ENCODE data around the gene FURIN.
"Not testable (repeated sequence)": the region's sequence is repeated elsewhere in the genome, so short reads cannot be mapped to it uniquely, and the experiment has no call there.

Gene FURIN

DNA sequence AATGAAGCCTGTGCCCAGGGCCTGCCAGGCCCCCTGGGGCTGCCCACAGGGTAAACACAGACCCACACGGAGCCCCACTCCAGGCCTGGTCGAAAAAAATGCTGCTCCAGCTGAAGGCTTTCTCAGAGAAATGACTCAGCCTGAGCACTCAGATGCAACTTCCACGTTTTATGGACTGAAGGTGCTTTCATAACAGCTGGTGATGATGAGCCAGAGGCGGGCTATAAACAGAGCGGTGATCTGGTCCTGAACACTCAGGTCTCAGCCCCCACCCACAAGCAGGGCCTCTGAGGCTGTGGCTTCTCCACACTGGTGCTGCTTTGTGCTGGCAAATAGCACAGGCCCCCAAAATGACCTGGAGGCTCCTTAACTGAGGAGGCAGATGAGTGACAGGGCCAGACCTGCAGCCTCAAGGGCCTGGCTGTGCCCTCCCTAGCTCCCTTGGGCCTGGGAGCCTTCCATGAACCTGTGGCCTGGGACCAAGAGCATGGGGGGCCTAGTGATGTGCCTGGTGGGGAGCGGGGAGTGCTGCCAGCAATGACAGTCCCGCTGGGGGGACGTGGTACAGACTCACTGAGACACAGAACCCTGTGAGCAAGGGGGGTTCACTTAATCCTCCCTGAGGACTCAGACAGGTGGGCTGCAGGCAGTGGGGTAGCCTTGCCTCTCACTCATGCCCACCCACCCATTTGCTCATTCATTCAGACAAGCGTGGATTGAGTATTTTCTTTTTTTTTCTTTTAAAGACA, 23.0 kb upstream of the FURIN start:
- peak; percentile 71 for DNase-seq

- not testable (repeated sequence) for DNase-seq
Measured at GRCh38 chr15:90849424-90849823, 19.0 kb upstream of the FURIN start.

DNA sequence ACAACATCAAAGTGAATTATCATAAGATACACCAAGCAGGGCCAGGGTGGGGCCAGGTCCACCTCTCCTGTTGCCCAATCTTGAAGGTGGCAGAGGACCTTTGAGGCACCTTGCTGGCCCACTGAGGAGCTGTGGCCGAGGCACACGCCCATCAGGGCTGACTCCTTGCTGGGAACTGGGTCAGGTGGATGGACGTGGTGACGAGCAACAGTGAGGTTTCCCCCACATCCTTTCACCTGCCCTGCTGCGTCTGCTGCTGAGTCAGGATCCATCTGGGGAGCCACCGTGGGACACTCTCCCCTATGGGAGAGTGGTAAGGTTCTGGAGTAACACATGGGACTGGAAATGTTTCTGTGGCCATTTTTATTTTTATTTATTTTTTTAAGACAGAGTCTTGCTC, 17.3 kb upstream of the FURIN start:
- peak; percentile 56 for DNase-seq

- no peak for DNase-seq
Measured at GRCh38 chr15:90851940-90852339, 16.4 kb upstream of the FURIN start.

- DNase-seq, result no peak
Measured at GRCh38 chr15:90855139-90855538, 13.2 kb upstream of the FURIN start.

DNA sequence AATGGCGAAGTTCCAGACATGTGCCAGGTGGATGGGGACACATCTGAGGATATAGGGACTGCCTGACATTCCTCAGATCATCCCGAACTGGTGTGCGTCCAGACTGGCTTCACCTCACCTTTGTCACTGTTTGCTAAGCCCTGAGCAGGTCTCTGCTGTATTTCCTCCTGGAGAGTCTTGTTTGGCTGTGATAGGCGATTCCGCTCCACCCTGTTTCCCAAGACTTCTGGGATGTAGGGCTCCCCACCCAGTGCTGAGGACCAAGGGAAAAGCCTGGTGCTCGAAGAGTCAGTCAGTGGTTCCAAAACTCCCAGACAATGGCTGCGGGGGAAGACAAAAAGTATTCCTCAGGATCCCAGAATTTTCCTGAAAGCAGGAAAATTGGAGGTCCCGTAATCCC, 11.1 kb upstream of the FURIN start:
- no peak for DNase-seq

GRCh38 chr15:90857883-90858443, 10.4 kb upstream of the FURIN start:
- DNase-seq, result no peak

DNA sequence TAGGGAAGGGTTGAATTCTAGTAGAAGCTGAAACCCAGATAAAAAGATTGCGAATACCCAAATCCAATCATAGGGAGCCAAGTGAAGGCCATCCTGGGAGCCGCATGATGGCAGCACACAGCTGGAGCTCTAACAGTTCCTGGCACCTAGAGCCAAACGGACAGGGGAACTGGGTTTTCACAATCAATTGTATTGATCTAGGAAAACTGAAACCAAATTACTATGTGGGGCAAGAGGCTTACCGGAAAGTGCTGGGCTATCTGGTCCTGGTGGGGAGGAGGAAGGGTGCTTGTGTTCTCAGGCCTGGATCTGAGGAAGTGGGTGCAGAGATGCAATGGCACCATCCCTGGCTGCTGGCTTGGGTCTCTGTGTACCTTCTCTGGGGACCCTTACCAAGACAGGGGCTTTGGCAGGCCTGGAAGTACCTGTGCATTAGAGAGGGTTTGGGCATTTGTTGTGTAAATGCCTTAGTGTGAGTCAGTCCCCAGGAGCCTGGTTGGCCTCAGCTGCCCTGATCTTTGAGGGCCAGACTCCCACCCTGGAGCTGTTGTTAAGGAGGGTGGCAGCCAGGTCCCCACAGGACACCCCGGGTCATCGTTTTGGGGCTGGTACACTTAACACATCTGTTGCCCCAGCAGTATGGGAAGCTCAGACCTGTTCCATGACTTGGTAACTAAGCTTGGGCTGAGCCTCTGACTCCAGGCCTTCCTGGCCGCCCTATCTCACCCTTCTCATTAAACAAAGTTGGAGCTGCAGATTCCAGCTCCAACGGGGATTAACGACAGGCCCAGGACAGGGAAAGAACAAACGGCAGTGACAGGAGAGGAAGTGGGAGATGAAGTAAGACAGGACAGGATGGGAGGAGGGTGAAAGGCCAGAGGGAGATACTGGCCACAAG, 8.9 kb upstream of the FURIN start:
- DNase-seq, result no peak

- DNase-seq, result no peak
Measured at GRCh38 chr15:90860450-90860849, 7.9 kb upstream of the FURIN start.

GRCh38 chr15:90860942-90861675, 7.3 kb upstream of the FURIN start:
- no peak for DNase-seq

DNA sequence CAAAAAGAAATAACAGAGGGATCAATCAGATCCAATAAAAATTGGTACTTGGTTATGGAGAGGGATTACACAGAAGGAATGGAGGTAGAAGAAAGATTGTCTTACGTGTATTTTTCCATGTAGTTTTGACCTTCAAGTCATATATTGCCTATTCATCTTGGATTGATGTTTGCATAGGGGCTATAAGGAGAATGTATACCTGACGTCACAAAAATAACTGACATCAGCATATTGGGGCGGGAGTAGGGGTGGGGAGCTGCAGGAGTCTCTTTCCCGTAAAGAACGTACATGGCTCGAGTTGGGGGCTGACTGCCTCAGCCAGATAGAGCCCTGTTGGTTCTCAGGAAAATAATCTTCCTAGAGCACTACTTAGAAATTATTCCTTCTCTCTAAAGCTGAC, 5.9 kb upstream of the FURIN start:
- DNase-seq, result no peak

DNA sequence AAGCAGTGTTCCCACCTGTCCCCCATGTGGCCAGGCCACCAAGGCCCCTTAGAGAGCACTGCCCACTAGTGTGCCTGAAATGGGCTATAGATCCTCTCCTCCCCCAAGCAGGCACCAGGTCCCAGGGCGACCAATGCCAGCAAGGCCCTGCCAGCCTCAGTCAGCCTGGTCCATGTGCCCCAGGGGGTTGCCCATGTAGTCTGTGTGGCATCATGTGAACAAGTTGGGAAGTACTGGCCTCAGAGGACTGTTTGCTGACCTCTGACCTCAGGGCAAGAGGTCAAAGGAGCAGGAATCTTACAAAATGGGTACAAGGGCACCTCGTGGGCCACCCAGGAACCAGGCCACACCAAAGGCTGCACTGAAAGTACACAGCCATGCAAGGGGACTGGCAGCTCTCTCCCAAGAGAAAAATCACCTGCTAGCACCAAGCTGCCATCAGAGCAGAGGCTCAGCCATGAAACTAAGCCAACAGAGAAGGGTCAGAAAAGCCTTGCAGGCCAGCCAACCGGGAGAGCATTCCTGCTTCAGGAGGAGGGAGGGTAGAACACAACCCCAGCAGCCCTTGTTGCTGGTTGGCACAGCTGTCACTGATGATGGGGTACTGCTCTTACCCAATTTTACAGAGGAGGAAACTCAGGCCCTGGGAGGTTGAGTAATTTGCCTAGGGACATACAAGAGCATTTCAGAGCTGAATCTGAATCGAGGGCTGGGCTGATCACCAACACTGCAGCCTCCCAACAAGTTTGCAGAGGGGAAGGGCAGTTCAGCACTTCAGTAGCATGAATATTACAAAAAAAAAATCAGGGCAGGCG, 5.2 kb upstream of the FURIN start:
- DNase-seq, result no peak

DNA sequence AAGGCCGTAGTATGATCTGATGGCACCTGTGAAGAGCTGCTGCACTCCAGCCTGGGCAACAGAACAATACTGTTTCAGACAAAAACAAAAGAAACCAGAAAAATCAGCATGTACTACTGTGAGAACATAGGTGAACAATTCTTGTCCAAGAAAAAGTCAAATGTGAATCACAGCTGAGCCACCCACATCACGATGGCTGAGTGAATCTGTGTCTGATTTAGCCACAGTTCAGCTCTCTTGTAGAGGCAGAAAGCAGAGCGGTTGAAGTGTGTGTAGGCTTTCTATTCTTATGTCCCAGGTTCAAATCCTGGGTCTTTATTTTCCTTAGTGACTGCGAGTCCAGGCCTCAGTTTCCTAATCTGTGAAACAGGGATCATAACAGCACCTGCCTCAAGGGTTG, 4.4 kb upstream of the FURIN start:
- DNase-seq, result no peak

DNA sequence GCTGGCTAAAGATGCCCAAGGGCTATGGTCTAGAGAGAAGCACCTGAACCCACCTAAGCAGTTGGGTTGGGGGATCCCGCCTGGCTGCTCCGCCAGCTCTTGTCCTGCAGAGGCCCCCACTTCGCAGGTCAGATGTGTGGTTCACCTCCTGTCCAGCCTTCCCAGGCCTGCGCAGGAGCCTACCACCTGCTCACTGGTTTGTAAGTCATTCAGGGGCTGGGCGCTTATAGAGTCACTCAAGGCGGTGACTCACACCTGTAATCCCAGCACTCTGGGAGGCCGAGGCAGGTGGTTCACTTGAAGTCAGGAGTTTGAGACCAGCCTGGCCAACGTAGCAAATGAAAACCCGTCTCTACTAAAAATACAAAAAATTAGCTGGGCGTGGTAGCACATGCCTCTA, 3.9 kb upstream of the FURIN start:
- no peak for DNase-seq

- no peak for DNase-seq
Measured at GRCh38 chr15:90865702-90866101, 2.7 kb upstream of the FURIN start.

DNA sequence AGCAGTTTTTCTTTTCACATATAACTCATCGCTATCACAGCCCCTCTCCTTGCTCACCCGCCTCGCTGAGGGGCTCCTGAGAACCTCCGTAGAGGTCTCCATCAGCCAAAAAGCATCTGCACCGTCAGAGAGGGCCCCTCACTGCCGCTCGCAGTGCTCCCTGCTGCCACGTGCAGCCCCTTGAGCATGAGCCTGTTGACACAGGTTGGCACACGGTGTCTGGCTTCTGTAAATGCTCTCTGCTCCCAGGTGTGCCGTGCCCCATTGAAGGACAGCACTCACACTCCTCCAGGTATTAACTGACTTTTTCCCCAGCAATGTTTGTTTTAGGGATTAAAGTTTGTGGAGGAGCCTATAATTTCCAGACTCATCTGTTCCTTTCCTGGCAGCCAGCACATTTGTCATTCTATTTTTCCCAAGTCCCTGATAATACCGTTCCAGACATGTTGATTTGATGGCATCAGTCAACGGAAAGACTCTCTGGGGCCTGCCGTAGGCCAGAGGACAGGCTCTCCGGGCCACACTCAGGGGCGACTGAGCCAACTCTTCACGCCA, 2.1 kb upstream of the FURIN start:
- DNase-seq, result no peak

DNA sequence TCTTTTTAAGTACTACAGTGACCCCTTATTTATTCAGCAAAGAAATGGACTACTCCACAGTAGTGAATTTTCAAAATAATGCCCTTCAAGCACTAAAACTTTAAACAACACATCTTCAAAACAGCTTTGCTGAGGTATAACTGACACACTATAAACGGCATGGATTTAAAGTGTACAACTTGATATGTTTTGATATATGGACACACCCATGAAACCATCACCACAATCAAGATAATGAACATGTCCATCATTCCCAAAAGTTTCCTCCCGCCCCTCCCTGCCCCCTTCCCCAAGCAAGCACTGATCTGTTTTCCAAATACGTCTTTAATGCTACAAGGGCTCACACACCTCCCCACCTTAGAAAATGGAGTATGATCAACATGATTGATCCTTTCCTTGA, 1.6 kb upstream of the FURIN start:
- DNase-seq, result no peak

DNA sequence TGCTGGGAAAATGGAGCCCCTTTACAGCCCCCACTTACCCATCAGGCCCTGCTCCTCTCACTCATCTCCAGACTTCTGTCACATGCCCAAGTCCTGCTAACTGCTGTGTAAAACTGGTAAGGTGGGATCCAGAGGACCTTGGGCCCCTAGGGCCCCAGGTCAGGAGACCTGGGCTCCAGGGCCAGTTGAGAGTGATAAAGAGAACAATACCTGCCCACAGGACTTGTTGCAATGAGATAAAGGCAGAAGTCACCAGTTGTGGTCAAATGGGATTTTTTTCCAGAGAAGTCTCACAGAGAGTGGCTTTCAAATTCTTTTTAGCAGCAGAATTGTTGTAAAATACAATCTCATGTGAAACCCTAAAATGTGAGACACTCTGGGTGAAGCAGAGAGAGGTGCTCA, 753 bp downstream of the FURIN start:
- DNase-seq, result no peak

- peak; percentile 82 for DNase-seq
Measured at GRCh38 chr15:90869601-90870353, 1.4 kb downstream of the FURIN start.

GRCh38 chr15:90870354-90871138, 2.2 kb downstream of the FURIN start:
- DNase-seq, result no peak
